HEK293T (cell line): Measurements from ENCODE around the gene TOMM34.

Source experiments
- ARNT ChIP-seq: fragments of 450-650 bp; IDR thresholded peaks from 2 replicates; pipeline ENCODE4 v1.6.1; 2017; ENCODE audit warnings: mild to moderate bottlenecking
- BHLHE40 ChIP-seq: fragments of 450-650 bp; IDR thresholded peaks from 2 replicates; pipeline ENCODE4 v1.6.1; 2016; ENCODE audit warnings: mild to moderate bottlenecking, moderate library complexity, borderline replicate concordance
- ELF4 ChIP-seq: fragments of 450-650 bp; IDR thresholded peaks from 2 replicates; pipeline ENCODE4 v1.6.1; 2017; ENCODE audit warnings: antibody characterized with exemption
- FOXA1 ChIP-seq: fragments of 450-650 bp; IDR thresholded peaks from 2 replicates; pipeline ENCODE4 v1.6.1; 2016; ENCODE audit warnings: mild to moderate bottlenecking
- FOXM1 ChIP-seq: fragments of 450-650 bp; IDR thresholded peaks from 2 replicates; pipeline ENCODE4 v1.6.1; 2017; ENCODE audit warnings: mild to moderate bottlenecking, borderline replicate concordance
- HDGF ChIP-seq: fragments of 450-650 bp; IDR thresholded peaks from 2 replicates; pipeline ENCODE4 v1.6.1; 2017; ENCODE audit warnings: antibody characterized with exemption, borderline replicate concordance
- L3MBTL2 ChIP-seq: fragments of 450-650 bp; conservative IDR thresholded peaks from 2 replicates; pipeline ENCODE4 v1.6.1; 2016; ENCODE audit warnings: mild to moderate bottlenecking
- LEF1 ChIP-seq: fragments of 450-650 bp; IDR thresholded peaks from 2 replicates; pipeline ENCODE4 v1.6.1; 2017; ENCODE audit warnings: mild to moderate bottlenecking, borderline replicate concordance
- NFRKB ChIP-seq: fragments of 450-650 bp; IDR thresholded peaks from 2 replicates; pipeline ENCODE4 v1.6.1; 2016; ENCODE audit warnings: mild to moderate bottlenecking, moderate library complexity
- SP1 ChIP-seq: fragments of 450-650 bp; IDR thresholded peaks from 2 replicates; pipeline ENCODE4 v1.6.1; 2017
- SUZ12 ChIP-seq: fragments of 450-650 bp; IDR thresholded peaks from 2 replicates; pipeline ENCODE4 v1.6.1; 2016; ENCODE audit warnings: mild to moderate bottlenecking
- TARDBP ChIP-seq: fragments of 450-650 bp; IDR thresholded peaks from 2 replicates; pipeline ENCODE4 v1.6.1; 2016
- ZNF384 ChIP-seq: fragments of 450-650 bp; IDR thresholded peaks from 2 replicates; pipeline ENCODE4 v1.6.1; 2016
- TF ChIP-seq, protein P1 (sequence below): fragments of 450-650 bp; IDR thresholded peaks from 2 replicates; pipeline ENCODE4 v1.6.1; 2016

DNA sequence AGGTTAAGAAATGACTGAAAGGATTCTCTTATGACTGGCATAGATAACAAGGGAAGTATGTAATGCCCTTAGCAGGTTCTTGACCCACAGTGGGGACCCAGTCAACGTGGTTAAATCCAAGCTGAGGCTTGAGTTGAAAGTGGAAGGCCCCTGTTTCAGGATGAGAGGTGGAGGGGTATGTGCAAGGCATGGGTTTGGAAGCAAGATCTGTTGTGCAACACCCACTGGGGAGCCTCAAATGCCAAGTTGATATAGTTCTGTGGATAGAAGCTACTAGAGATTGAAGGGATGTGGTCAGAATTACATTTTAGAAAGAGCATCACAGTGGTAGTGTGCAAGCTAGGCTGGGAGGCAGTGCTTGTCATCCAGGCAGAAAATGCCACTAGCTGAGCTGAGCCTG is 45.3 kb downstream of the TOMM34 start:
- TF ChIP-seq BHLHE40 (no peak), ZNF384 (no peak), SUZ12 (no peak), SP1 (no peak), FOXA1 (no peak), NFRKB (no peak), TARDBP (no peak), LEF1 (no peak), HDGF (no peak), L3MBTL2 (no peak), FOXM1 (no peak), ELF4 (no peak), ARNT (no peak)
- TF ChIP-seq, protein P1, sequence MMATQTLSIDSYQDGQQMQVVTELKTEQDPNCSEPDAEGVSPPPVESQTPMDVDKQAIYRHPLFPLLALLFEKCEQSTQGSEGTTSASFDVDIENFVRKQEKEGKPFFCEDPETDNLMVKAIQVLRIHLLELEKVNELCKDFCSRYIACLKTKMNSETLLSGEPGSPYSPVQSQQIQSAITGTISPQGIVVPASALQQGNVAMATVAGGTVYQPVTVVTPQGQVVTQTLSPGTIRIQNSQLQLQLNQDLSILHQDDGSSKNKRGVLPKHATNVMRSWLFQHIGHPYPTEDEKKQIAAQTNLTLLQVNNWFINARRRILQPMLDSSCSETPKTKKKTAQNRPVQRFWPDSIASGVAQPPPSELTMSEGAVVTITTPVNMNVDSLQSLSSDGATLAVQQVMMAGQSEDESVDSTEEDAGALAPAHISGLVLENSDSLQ: no peak
